Fibroblast of the aortic adventitia (primary cell): Measurements from ENCODE around the gene TGFB1I1. TPM values are rescaled to one million over a fixed set of nuclear protein-coding genes. Genes with fewer than 3 reads are reported as not detected.
"Not testable (repeated sequence)": the region's sequence is repeated elsewhere in the genome, so short reads cannot be mapped to it uniquely, and the experiment has no call there.

Source experiments
- DNase-seq: peaks from one replicate; pipeline ENCODE4 v3.0.0-alpha.2; 2010; ENCODE audit warnings: low read depth
- H3K4me3 ChIP-seq: 2 replicates; pipeline ENCODE4 v1.5.1; 2011; ENCODE audit warnings: low read depth, mild to moderate bottlenecking, control low read depth, low read length, moderate library complexity
- CTCF ChIP-seq: IDR thresholded peaks from 2 replicates; pipeline ENCODE4 v1.5.1; 2011; ENCODE audit warnings: mild to moderate bottlenecking, low read length, control low read depth, inconsistent platforms; ENCODE audit not compliant: insufficient read depth
- total RNA-seq: library from RNA; depleted of rRNA; stranded (reverse); fragments of >200 nt; gene quantifications from 2 replicates; pipeline ENCODE4 v1.2.3, GENCODE V29; 2012; ENCODE audit warnings: low replicate concordance

The TGFB1I1 gene
- total RNA-seq, 1 donor: 56.7 TPM

- no peak for DNase-seq
- H3K4me3 ChIP-seq: no peak overlapping the region
- TF ChIP-seq CTCF: no peak
Measured at GRCh38 chr16:31477220-31478216, 5.6 kb downstream of the TGFB1I1 start.

GRCh38 chr16:31478956-31479355, 7.0 kb downstream of the TGFB1I1 start:
- H3K4me3 ChIP-seq: no peak overlapping the region
- no peak for DNase-seq
- no peak for TF ChIP-seq CTCF

- no peak for DNase-seq
- TF ChIP-seq CTCF: no peak
- no peak overlapping the region for H3K4me3 ChIP-seq
Measured at GRCh38 chr16:31479751-31480150, 7.8 kb downstream of the TGFB1I1 start.

- TF ChIP-seq CTCF: no peak
- no peak overlapping the region for H3K4me3 ChIP-seq
- DNase-seq: no peak
Measured at GRCh38 chr16:31480851-31481536, 9.0 kb downstream of the TGFB1I1 start.

GRCh38 chr16:31483081-31483480, 11.1 kb downstream of the TGFB1I1 start, which contains the start of gene SLC5A2:
Gene SLC5A2 (plus strand): TSS chr16:31483123. CDS start chr16:31483137, 14 bp downstream.
- no peak within 1 kb of the TSS for H3K4me3 ChIP-seq
- DNase-seq: no peak
- no peak for TF ChIP-seq CTCF

DNA sequence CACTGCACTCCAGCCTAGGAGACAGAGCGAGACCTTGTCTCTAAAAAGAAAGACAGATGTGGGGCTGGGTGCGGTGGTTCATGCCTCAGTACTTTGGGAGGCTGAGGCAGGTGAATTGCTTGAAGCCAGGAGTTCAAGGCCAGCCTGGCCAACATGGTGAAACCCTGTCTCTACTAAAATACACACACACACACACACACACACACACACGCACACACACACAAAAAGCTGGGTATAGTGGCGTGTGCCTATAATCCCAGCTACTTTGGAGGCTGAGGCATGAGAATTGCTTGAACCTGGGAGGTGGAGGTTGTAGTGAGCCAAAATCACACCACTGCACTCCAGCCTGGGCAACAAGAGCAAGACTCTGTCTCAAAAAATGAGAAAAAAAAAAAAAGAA, 12.1 kb downstream of the TGFB1I1 start:
- DNase-seq, H3K4me3 ChIP-seq: not testable (repeated sequence)
